ENCODE data around the gene TSHZ2. TPM values are rescaled to one million over a fixed set of nuclear protein-coding genes. Genes with fewer than 3 reads are reported as not detected.

Gene TSHZ2
- total and polyA plus RNA-seq, 2 donors (not counting 3 experiments of a cell fraction or from before 2014, with no cell fraction given): not detected

- Histone ChIP-seq H3K9me1 (replicated peaks; ENCODE audit: control insufficient read depth, extremely low read depth, insufficient read depth, low read length) (no peaks in the 10 kb centered on the region), H3K79me2 (ENCODE audit: control insufficient read depth, insufficient read depth, low read length) (no peaks in the 10 kb centered on the region), H3K4me1 (ENCODE audit: control insufficient read depth, extremely low read depth, insufficient read depth, low read length) (no peaks in the 10 kb centered on the region), H3K4me2 (ENCODE audit: insufficient read depth, low read length) (no peak overlapping the region), H3K4me3 (replicated peaks in 1 of 3; ENCODE audit: insufficient read depth in 1 of 3, low read depth in 1 of 3, low read length in 3 of 3) (no peak overlapping the region), H3K9ac (replicated peaks; ENCODE audit: extremely low read depth, insufficient read depth, low read length) (no peak overlapping the region), H4K20me1 (replicated peaks; ENCODE audit: control insufficient read depth, extremely low read depth, insufficient read depth, low read length) (no peaks in the 10 kb centered on the region), H3K27ac (ENCODE audit: insufficient read depth, low read depth, low read length) (no peak overlapping the region), H3K36me3 (ENCODE audit: control insufficient read depth in 2 of 2, extremely low read depth in 1 of 2, insufficient read depth in 2 of 2, low read length in 2 of 2) (no peaks in the 10 kb centered on the region), H2AFZ (ENCODE audit: low read depth, low read length) (no peak overlapping the region), H3K27me3 (ENCODE audit: control insufficient read depth in 2 of 2, insufficient read depth in 2 of 2, low read length in 2 of 2) (no peaks in the 10 kb centered on the region), H3K9me3 (replicated peaks; ENCODE audit: control insufficient read depth, insufficient read depth, low read length) (no peaks in the 10 kb centered on the region)
- intact Hi-C loops (cut with micrococcal nuclease) (no loop called here), dilution Hi-C loops (cut with MboI; ENCODE audit: extremely low pct_ligation_motif_present, low sequenced_read_pairs) (no loop called here)
- CTCF ChIA-PET: no interaction called here
- BruUV-seq (replicated peaks): no TSS peak
- DNase-seq (ENCODE audit: low read depth, low spot score) (no peak), FAIRE-seq (no peak)
- TF ChIP-seq MAX (IDR thresholded peaks at IDR 0.05; ENCODE audit: insufficient read depth, insufficient read length): no peak
- no peak for TF ChIP-seq MYC (IDR thresholded peaks at IDR 0.05; ENCODE audit: low read depth, low read length)
- no peak for TF ChIP-seq FOS (IDR thresholded peaks at IDR 0.05; ENCODE audit: borderline replicate concordance, insufficient read depth, low read length)
- POLR2A ChIA-PET: no interaction called here
Observed at GRCh38 chr20:53312957-53313356, 340.8 kb downstream of the TSHZ2 start.

GRCh38 chr20:53316206-53316937 is 344.2 kb downstream of the TSHZ2 start:
- Histone ChIP-seq H3K4me2 (ENCODE audit: insufficient read depth, low read length) (no peak overlapping the region), H3K4me1 (ENCODE audit: control insufficient read depth, extremely low read depth, insufficient read depth, low read length) (no peaks in the 10 kb centered on the region), H3K27me3 (ENCODE audit: control insufficient read depth in 2 of 2, insufficient read depth in 2 of 2, low read length in 2 of 2) (no peaks in the 10 kb centered on the region), H3K79me2 (ENCODE audit: control insufficient read depth, insufficient read depth, low read length) (no peaks in the 10 kb centered on the region), H3K9me3 (replicated peaks; ENCODE audit: control insufficient read depth, insufficient read depth, low read length) (no peaks in the 10 kb centered on the region), H3K4me3 (replicated peaks in 1 of 3; ENCODE audit: insufficient read depth in 1 of 3, low read depth in 1 of 3, low read length in 3 of 3) (no peak overlapping the region), H3K36me3 (ENCODE audit: control insufficient read depth in 2 of 2, extremely low read depth in 1 of 2, insufficient read depth in 2 of 2, low read length in 2 of 2) (no peaks in the 10 kb centered on the region), H3K27ac (ENCODE audit: insufficient read depth, low read depth, low read length) (no peak overlapping the region), H4K20me1 (replicated peaks; ENCODE audit: control insufficient read depth, extremely low read depth, insufficient read depth, low read length) (no peaks in the 10 kb centered on the region), H3K9me1 (replicated peaks; ENCODE audit: control insufficient read depth, extremely low read depth, insufficient read depth, low read length) (no peaks in the 10 kb centered on the region), H2AFZ (ENCODE audit: low read depth, low read length) (no peak overlapping the region), H3K9ac (replicated peaks; ENCODE audit: extremely low read depth, insufficient read depth, low read length) (no peak overlapping the region)
- TF ChIP-seq JUN (IDR thresholded peaks at IDR 0.05; ENCODE audit: borderline replicate concordance, insufficient read depth, insufficient read length, low read depth) (no peak), MAX (IDR thresholded peaks at IDR 0.05; ENCODE audit: insufficient read depth, insufficient read length) (no peak), MYC (IDR thresholded peaks at IDR 0.05; ENCODE audit: low read depth, low read length) (no peak), EZH2 (IDR thresholded peaks at IDR 0.05; ENCODE audit: borderline replicate concordance, low read depth, low read length, severe bottlenecking) (no peak), FOS (IDR thresholded peaks at IDR 0.05; ENCODE audit: borderline replicate concordance, insufficient read depth, low read length) (no peak), GATA2 (IDR thresholded peaks at IDR 0.05; ENCODE audit: insufficient read depth, insufficient read length, low read depth, low read length) (no peak), POLR2AphosphoS5 (IDR thresholded peaks at IDR 0.05; ENCODE audit: insufficient read depth, low read depth, low read length) (no peak), CTCF (IDR thresholded peaks at IDR 0.05; ENCODE audit: extremely low read depth in 1 of 2, insufficient read depth in 1 of 2, low read depth in 1 of 2, low read length in 2 of 2) (no peak), POLR2A (IDR thresholded peaks at IDR 0.05; ENCODE audit: low read depth, low read length) (no peak)
- CTCF ChIA-PET: interaction anchor here (0.6 kb wide), 1 partner anchor 1665 kb away, joined by 3 read pairs; no protein-coding TSS in a partner anchor
- DNase-seq (ENCODE audit: low read depth, low spot score) (no peak), FAIRE-seq (no peak)
- intact Hi-C loops (cut with micrococcal nuclease) (no loop called here), dilution Hi-C loops (cut with MboI; ENCODE audit: extremely low pct_ligation_motif_present, low sequenced_read_pairs) (no loop called here)
- BruUV-seq (replicated peaks): no TSS peak
- POLR2A ChIA-PET: no interaction called here
